AG09309 (cell line): ENCODE results near the gene ARTN.

Source experiments
- DNase-seq: peaks from one replicate; pipeline ENCODE4 v3.0.0-alpha.2; 2010; ENCODE audit warnings: low read depth
- H3K4me3 ChIP-seq: 2 replicates; pipeline ENCODE4 v1.5.1; 2011; ENCODE audit warnings: mild to moderate bottlenecking, low read depth, low read length, moderate library complexity; ENCODE audit not compliant: control insufficient read depth
- CTCF ChIP-seq: IDR thresholded peaks from 2 replicates; pipeline ENCODE4 v1.5.1; 2011; ENCODE audit warnings: mild to moderate bottlenecking, low read depth, low read length, inconsistent platforms; ENCODE audit not compliant: insufficient read depth, control insufficient read depth; ENCODE audit errors: missing control alignments

Gene ARTN

GRCh38 chr1:43963890-43964289 lies 30.3 kb downstream of the ARTN start:
- H3K4me3 ChIP-seq = no peak overlapping the region
- no peak for TF ChIP-seq CTCF
- no peak for DNase-seq

GRCh38 chr1:43965316-43965715 lies 31.7 kb downstream of the ARTN start:
- H3K4me3 ChIP-seq = no peak overlapping the region
- DNase-seq = no peak
- TF ChIP-seq CTCF = no peak

GRCh38 chr1:43968348-43968948 lies 34.8 kb downstream of the ARTN start:
- no peak overlapping the region for H3K4me3 ChIP-seq
- TF ChIP-seq CTCF = no peak
- no peak for DNase-seq

GRCh38 chr1:43969416-43969745 lies 35.8 kb downstream of the ARTN start:
- H3K4me3 ChIP-seq = no peak overlapping the region
- DNase-seq = no peak
- TF ChIP-seq CTCF = no peak

GRCh38 chr1:43969746-43970466 lies 36.3 kb downstream of the ARTN start, which contains the start of gene DPH2:
Gene DPH2, plus strand, starts transcription at chr1:43970010. Its CDS starts 166 bp downstream, at chr1:43970176.
- DNase-seq = peak; percentile 86
- peak within 1 kb of the TSS; percentile 71 for H3K4me3 ChIP-seq
- peak; percentile 6 for TF ChIP-seq CTCF

- no peak for DNase-seq
- no peak for TF ChIP-seq CTCF
- H3K4me3 ChIP-seq = peak overlapping the region; percentile 71
These were observed 36.9 kb downstream of the ARTN start for GRCh38 chr1:43970502-43970901.

GRCh38 chr1:43970911-43971310 lies 37.3 kb downstream of the ARTN start:
- DNase-seq = no peak
- TF ChIP-seq CTCF = no peak
- peak overlapping the region; percentile 71 for H3K4me3 ChIP-seq
